Pulmonary artery endothelial cell (primary cell): ENCODE data around the gene KIF11. TPM values are rescaled to one million over a fixed set of nuclear protein-coding genes. Genes with fewer than 3 reads are reported as not detected.

Experiments
- DNase-seq: peaks from one replicate; pipeline ENCODE4 v3.0.0-alpha.2; 2011; ENCODE audit warnings: low read depth, low spot score
- total RNA-seq: library from RNA; depleted of rRNA; stranded (reverse); fragments of >200 nt; gene quantifications from 2 replicates; pipeline ENCODE4 v1.2.3, GENCODE V29; 2014

The KIF11 gene
- total RNA-seq, 1 donor from 2014 or later, result 21.3 TPM

DNA sequence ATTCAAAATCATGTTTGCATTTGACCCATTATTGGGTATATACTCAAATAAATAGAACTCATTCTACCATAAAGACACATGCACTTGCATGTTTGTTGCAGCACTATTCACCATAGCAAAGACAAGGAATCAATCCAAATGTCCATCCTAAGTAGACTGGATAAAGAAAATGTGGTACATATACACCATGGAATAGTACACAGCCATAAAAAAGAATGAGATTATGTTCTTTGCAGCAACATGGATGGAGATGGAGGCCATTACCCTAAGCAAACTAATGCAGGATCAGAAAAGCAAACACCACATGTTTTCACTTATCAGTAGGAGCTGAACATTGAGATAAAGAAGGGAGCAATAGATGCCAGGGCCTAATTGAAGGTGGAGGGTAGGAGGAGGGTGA is 84.8 kb downstream of the KIF11 start:
- DNase-seq, result no peak

DNA sequence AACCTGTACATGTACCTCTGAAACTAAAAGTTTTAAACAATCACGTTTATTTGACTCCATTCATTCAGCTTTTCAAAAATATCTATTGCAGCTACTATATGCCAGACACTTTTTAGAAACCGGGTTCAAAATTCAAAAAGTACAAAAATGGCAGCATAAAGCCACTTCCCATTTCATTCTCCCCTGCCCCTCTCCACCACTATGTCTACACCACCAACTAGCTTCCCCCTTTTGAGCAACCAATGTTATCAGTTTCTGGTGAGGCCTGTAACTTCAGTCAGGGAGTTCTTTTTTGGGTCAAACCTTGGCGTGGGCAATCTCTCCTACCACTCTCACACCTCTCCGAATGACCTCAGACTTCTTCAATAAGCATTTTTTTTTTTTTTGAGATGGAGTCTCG is 85.3 kb downstream of the KIF11 start:
- DNase-seq, result no peak

DNA sequence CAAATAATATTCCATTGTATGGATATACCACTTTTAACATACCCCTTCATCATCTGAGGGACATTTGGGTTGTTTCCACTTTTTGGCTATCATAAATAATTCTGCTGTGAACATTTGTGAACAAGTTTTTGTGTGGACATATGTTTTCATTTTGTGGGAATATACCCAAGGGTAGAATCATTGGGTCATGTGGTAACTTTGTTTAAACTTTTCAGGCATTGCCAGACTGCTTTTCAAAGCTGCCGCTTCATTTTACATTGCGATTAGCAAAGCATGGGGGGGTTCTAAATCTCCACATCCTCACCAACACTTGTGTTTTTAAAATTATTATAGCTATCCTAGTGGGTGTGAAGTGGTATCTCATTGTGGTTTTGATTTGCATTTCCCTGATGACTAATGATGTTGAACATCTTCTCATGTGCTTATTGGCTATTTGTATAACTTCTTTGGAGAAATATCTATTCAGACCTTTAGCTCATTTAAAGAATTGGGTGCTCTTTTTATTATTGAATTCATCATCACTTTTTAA is 88.4 kb downstream of the KIF11 start:
- DNase-seq, result no peak

- DNase-seq, result no peak
Measured at GRCh38 chr10:92688573-92688926, 95.6 kb downstream of the KIF11 start.

GRCh38 chr10:92688927-92689662 is 96.2 kb downstream of the KIF11 start:
- no peak for DNase-seq

DNA sequence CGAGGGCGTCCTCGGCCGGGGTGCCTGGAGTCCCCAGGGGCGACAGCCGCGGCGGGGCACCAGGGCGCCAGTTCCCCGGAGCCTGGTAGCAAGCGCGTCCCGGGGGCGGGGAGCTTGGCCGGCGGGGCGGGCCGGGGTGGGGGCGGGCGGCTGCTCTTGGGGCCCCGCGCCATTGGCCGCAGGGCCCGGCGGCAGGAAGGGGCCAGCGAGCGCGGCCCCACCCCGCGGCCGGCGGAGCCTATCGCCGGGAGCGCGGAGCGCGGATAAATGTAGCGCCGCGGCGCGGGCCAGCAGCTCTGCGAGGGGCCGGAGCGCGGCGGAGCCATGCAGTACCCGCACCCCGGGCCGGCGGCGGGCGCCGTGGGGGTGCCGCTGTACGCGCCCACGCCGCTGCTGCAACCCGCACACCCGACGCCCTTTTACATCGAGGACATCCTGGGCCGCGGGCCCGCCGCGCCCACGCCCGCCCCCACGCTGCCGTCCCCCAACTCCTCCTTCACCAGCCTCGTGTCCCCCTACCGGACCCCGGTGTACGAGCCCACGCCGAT is 96.8 kb downstream of the KIF11 start, which contains the start of gene HHEX:
TSS of gene HHEX (plus strand) at position 293 of the 548 bp plus-strand sequence. CDS start at position 325, 32 bp downstream.
- DNase-seq, result peak; percentile 52

GRCh38 chr10:92690211-92690914 is 97.4 kb downstream of the KIF11 start:
- DNase-seq, result peak; percentile 99

- no peak for DNase-seq
Measured at GRCh38 chr10:92690915-92691590, 98.1 kb downstream of the KIF11 start.

DNA sequence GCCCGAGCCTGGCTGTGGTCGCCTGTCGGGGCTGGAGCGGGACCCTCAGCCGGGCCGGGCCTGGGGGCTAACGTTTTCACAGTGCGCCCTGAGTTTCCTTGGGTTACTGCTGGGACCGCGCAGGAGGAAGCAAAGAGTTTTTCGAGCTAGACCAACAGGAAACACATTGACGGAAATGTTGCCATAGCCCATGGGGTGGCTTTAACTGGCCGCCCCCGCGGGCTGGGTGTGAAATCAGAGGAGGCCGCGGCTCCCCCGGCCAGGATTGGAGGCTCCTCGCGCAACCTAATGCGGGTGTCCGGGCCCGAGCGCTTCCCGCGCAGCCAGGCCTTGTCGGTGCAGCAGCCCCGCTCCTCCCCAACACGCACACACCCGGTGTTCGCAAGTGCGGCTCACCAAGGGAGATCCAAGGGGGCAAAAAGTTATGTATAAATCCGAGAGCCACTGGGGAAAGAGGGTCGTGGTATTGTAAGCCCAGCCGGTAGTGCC is 98.7 kb downstream of the KIF11 start:
- DNase-seq, result peak; percentile 56

GRCh38 chr10:92692080-92692671 is 99.2 kb downstream of the KIF11 start:
- no peak for DNase-seq

DNA sequence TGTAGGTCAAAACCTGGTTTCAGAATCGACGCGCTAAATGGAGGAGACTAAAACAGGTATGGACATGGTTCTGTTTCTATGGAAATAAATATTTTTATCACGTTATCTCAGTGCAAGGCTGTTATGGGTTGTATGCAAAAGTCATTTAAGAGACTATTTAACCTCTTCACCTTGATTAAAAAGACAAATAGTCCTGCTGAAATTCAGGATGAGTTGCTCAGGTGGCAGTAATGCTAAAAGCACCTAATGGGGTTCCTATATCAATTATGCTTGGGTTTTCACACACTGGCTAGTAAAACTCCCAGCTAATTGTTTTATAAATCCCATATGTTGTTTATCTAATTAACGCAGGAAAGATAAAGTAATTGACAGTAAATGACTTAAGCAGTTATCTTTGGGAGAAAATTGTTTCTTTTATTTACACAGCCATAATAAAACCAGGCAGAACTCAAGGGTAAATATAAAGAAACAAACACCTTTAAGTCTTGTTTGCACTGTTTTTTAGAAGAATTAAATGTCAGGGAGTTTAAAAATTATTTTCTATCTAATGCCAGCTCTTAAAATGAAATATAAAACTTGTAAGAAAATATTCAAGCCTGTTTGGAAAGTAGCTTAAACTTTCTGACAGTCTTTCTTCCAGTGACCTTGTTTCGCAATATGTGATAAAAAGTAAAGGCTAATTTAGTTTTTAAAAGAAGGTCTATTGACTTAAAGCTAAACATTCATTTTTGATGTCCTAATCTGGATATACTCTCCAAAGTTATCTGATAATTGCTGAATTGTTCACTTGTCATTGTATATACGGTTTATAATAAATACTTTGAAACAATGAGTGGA is 100.0 kb downstream of the KIF11 start:
- no peak for DNase-seq

- DNase-seq, result no peak
Measured at GRCh38 chr10:92693534-92693893, 100.6 kb downstream of the KIF11 start.

DNA sequence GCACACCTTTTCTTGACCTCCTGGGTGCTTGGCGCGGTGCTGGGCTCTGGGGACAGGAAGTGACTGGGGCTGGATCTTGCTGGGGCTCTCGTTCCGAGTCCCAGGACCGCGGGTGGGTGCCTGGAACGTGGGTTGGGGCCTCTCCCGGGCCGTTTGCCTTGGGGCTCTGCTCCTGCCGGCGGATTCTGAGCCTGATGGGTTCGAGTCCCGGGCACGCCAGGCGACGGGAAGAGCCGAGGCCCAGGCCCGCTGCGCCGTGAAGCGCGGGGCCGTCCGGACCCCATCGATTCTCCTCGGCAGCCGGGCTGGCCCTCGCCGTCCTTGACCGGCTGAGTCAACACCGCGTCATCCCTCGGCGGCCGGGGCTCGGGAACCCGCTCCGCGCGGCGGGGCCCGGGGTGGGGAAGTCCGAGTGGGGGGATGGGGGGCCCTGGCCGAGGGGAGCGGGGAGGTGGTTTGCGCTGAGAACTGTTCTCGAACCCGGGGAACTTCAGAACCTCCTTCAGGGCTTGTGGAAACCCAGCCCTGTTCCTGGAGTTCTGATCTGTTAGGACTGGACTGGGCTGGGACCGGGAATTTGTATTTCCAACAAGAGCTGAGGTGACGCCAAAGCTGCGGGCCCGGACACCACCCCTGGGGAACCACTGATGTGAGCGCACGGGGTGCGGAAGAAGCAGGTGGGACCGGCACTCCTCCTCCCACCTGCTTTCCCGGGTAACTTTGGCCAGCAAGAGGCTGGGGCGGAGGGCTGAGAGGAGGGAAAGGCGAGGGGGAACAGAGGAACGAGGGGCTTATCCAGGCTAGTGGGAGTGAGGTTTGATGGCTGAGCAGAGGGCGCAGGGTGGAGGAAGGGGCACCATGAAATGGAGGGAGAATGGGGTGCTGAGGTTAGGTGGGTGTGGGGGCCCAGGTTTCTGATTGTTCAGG is 103.0 kb downstream of the KIF11 start:
- DNase-seq, result no peak

DNA sequence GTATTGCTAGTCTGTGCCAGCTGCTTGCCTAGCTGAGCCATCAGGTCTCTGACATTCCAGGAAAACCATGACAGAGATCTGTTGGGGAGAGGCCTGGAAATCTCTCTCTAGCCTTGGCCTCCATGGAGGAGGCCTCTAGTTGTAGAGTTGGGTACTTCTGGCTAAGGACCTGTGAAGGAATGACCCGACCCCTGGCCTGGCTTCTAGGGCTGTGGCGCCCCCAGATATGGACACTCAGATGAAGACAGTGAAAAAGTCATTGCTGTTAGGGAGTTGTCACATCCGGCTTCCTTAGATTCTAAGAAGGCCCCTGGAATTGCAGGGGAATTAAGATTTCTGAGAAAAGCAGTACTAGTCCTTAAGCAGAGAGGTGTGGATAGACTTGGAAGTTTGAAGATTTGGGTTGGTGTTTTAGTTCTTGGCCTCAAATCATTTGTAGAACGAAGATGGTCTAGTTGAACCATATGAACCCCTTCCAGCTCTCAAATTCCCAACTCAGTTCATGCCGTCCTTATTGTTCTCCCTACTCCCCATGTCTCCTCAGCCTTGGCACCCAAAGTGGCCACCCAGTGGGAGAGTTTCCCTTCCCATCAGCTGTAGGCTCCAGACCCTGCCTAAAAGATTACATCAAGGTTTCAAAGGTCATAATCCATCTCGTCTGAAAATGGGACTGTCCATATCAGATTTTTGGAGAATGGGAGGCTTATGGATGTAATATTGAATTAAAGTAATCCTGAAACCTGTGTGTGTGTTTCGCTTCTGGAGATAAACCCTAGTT is 103.9 kb downstream of the KIF11 start:
- DNase-seq, result no peak

GRCh38 chr10:92697663-92698511 is 105.0 kb downstream of the KIF11 start:
- DNase-seq, result no peak

- no peak for DNase-seq
Measured at GRCh38 chr10:92699193-92699517, 106.2 kb downstream of the KIF11 start.

DNA sequence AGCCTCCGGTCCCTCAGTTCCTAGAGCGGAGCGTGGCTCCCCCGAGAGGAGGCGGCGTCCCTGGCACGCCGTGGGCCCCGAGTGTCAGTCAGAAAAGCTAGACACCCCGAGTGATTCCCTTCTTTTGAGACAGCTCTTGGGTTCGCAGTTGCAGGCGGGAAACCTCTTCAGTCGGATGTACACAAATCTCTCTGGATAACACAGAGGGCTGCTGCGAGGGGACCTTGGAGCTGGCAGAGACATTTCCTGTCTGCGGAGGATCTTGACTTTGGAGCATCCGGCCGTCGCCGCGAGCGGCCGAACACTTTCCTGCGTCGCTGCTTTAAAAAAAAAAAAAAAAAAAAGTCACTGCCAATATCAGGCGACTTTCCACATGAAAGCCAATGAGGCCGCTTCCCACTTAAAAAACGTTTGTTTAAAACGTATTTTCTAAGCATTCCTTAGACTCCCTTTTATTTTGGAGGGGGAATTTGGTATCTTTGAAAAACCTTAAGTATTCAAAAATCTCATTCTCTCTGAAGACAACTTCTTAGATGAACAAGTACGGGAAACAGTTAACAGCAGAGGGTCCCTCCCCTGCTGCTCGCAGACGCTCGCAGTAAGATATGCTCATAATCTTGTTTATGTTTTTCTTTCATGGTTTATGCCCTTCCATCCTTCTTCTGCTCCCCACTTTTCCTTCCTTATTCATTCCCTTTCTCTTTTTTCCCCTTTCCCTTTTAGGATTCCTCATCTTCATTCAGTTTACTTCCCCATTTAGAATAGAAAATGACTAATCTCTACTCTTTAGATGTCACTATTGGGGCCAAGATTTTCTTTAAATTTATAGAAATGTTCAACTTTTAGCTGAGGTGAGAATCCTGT is 106.8 kb downstream of the KIF11 start:
- no peak for DNase-seq
